Head of caudate nucleus (tissue), 42 donors: ENCODE data around the gene F2.

ENCODE experiments used
- DNase-seq, 42 donors: peaks; one replicate each; pipeline versions ENCODE4 v3.0.0 to v3.0.0-alpha.2; 2020 to 2021; ENCODE audit warnings: mixed read lengths in 7 of 42
- intact Hi-C: fragments of 100-400 bp; cut with DNase I; formaldehyde crosslinking; loops from one replicate; pipeline ENCODE4 v1.15.0; 2022

Gene F2

GRCh38 chr11:46731545-46731944 lies 12.5 kb downstream of the F2 start:
- intact Hi-C loops = no loop called here

GRCh38 chr11:46733234-46733633 lies 14.2 kb downstream of the F2 start:
- intact Hi-C loops = no loop called here
- no peak for DNase-seq

More at GRCh38 chr11:46731545-46731944, 12.5 kb downstream of the F2 start:
- no peak for DNase-seq

- no peak for DNase-seq
- intact Hi-C loops = no loop called here
Measured at GRCh38 chr11:46736146-46736545, 17.1 kb downstream of the F2 start.

GRCh38 chr11:46736615-46737014 lies 17.6 kb downstream of the F2 start:
- intact Hi-C loops = no loop called here
- no peak for DNase-seq

- no peak for DNase-seq
- intact Hi-C loops = no loop called here
Measured at GRCh38 chr11:46737699-46738098, 18.7 kb downstream of the F2 start.

GRCh38 chr11:46738887-46739286 lies 19.9 kb downstream of the F2 start:
- no peak for DNase-seq
- intact Hi-C loops = no loop called here

GRCh38 chr11:46741600-46742484 lies 22.8 kb downstream of the F2 start:
- peak in 2 of 42 donors; percentile 6 to 15 for DNase-seq
- intact Hi-C loops = no loop called here

- intact Hi-C loops = no loop called here
- peak in 1 of 42 donors; percentile 18 for DNase-seq
Measured at GRCh38 chr11:46743043-46743442, 24.0 kb downstream of the F2 start.

- DNase-seq = peak in 2 of 42 donors; percentile 11 to 12
- intact Hi-C loops = no loop called here
Measured at GRCh38 chr11:46743693-46744339, 24.8 kb downstream of the F2 start.

- intact Hi-C loops = no loop called here
- no peak for DNase-seq
Measured at GRCh38 chr11:46745328-46745727, 26.3 kb downstream of the F2 start.

- no peak for DNase-seq
- intact Hi-C loops = no loop called here
Measured at GRCh38 chr11:46745995-46746394, 27.0 kb downstream of the F2 start.

GRCh38 chr11:46747150-46747549 lies 28.1 kb downstream of the F2 start:
- intact Hi-C loops = no loop called here

GRCh38 chr11:46755962-46756361 lies 36.9 kb downstream of the F2 start:
- intact Hi-C loops = no loop called here
- no peak for DNase-seq

More at GRCh38 chr11:46747150-46747549, 28.1 kb downstream of the F2 start:
- peak in 1 of 42 donors; percentile 24 for DNase-seq

GRCh38 chr11:46759196-46759595 lies 40.2 kb downstream of the F2 start:
- intact Hi-C loops = no loop called here
- no peak for DNase-seq

- intact Hi-C loops = no loop called here
- no peak for DNase-seq
Measured at GRCh38 chr11:46760429-46761128, 41.6 kb downstream of the F2 start.

GRCh38 chr11:46761807-46762206 lies 42.8 kb downstream of the F2 start:
- no peak for DNase-seq
- intact Hi-C loops = no loop called here

- DNase-seq = peak in 19 of 42 donors; percentile 7 to 53 (median 23)
- intact Hi-C loops = no loop called here
Measured at GRCh38 chr11:46762248-46762647, 43.2 kb downstream of the F2 start.

- intact Hi-C loops = no loop called here
- DNase-seq = no peak
Measured at GRCh38 chr11:46766656-46767055, 47.6 kb downstream of the F2 start.

- no peak for DNase-seq
- intact Hi-C loops = no loop called here
Measured at GRCh38 chr11:46769636-46770221, 50.7 kb downstream of the F2 start.

- intact Hi-C loops = no loop called here
- no peak for DNase-seq
Measured at GRCh38 chr11:46776878-46777277, 57.9 kb downstream of the F2 start.
